T-helper 9 cell (primary cell): ENCODE measurements around the gene LRRN2.

Experiments
- DNase-seq: peaks from one replicate; pipeline ENCODE4 v3.0.0-alpha.2; 2020

Gene LRRN2

DNA sequence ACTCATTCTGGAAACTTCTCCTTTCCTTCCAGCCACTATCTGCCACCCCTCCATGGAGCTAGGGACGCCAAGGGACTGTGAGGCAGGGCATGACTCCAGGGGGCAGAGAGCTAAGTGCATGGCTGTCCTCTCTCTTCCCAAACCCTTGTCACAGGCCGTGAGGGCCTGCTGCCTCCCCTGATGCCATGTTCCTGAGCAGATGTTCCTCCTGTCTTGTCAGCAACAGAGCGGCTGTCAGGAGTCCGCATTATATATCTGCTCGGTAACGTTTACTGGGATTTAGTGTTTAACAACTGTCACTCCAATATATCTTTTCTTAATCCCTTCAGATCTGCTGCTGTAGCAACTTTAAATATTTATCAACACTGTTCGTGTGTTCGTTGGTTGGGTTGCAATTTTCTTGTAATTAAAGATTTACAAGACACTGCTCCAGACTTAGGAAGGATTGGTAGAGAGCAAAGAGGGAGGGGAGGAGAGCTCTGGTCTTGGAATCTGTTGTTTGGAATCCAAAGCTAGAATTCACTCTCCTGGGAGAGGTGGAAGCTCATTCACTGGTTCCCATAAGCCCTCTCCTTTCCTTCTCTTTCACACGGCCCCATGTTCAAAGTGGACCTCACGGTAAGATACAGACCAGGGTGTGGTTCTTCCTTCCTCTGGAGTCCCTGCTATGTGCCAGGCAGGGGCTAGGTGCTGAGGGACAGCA, 93.1 kb downstream of the LRRN2 start:
- DNase-seq: no peak

DNA sequence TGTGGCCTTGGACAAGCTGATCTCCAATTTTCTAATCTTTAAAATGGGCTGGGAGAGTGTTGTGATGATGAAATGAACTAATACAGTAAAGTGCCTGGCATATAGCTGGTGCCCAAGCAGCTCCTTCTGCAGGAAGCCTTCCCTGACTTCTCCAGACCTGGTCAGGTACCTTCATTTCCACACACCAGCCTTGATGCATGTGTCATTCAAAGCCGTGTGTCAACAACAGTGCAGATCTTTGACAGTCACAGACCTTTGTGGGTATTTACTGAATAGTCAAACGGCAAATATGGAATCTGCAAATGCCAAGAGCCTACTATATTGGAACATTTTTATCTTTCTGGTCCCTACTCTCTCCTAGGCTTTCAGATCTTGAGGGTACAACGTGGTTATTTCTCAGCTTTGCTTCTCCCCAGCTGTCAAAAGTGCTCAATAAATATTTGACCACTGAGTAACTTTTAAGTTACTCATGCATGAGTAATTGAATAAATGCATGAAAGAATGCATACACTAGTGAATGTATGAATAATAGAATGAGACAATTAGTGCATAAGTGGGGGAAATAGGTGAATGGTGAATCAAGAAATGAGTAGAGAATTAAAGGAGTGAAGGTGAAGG, 94.0 kb downstream of the LRRN2 start:
- no peak for DNase-seq

DNA sequence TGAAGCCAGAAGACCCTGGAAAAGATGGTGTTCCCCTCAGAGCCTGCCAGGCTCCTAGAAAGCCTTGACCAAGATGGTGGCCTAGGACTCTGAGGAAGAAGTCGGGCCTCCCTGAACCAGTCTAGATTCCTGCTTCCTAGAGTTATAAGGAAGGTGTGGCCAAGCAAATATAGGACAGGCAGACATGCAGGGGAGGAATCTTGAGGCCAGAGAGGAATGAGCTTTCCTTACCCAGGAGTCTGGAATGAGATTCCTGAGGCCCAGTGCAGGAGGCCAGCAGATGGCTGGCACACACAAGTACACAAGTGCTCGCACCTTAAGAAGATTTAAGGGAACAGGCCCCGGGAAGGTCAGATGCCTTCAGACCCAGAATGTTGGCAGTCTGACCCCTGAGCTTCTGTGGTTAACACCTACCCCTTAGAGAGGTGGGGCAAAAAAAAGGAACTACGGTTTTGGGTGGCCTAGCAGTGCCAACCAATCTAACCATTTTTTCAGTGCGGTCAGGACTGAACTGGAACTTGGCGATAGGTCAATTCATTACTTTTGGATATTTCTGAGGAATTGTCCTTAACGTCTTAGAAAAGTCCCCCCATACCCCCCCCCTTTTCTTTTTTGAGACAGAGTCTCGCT, 96.0 kb downstream of the LRRN2 start:
- DNase-seq: no peak

DNA sequence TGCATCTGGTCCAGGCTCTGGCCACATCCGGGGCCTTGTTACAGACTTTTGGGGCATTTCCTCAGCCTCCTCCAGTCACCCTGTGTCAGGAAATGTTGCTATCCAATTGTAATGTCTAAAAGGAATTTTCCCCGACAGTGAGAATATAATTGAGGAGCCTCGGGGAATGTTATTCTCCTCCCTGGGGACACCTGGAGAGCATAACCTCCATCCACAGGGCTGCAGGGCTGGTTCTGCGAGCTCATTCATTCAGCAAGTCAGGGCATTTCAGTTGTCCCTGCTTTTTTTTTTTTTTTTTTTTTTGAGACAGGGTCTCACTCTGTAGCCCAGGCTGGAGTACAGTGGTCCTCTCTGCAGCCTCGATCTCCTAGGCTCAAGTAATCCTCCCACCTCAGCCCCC, 96.7 kb downstream of the LRRN2 start:
- DNase-seq: no peak

DNA sequence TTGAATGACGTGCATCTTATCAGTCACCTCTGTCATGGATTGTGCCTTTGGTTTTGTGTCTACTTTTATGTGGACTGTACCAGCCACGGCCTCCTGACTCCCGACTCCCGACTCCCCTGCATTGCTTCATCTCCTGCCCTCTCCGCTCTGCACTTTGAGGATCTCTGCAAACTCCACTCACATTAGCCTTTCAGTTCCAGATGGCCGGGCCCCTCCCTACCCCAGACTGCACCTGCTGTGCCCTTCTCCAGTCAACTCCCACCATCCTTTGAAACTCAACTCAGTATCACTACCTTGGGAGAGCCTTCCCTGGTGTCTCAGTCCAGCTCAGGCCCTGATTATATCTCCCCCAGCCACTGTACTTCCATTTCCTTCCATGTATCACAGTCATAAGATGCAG, 97.9 kb downstream of the LRRN2 start:
- DNase-seq: no peak

DNA sequence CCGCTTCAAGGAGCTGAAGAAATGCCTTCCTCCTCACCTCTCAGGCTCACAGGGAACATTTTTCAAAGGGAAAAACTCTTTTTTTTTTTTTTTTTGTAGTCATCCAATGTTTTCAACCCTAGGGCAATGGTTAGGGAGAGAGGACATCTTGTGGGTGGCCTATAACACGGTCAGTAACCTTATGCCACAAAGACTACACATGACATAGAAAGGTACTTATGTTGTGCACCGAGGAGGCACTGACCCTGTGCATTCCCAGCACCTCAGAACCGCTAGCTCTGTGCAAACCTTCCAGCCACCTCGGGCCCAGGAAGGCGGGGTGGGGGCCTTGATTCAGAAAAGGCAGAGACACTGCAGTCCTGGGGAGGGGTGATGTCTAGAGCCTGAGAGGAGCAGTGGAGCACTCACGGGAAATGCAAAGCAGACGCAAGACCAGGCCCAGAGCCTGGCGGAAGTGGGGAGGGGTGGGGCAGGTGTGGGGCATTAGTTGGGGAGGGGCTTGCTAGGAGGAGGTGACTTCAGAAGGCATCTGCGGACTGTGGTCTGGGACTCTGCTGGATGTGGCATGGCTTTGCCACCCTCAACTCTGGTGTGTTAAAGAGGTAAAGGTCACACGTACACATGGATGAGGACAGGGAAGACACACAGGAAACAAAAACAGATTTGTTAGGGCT, 100.7 kb downstream of the LRRN2 start:
- DNase-seq: no peak

DNA sequence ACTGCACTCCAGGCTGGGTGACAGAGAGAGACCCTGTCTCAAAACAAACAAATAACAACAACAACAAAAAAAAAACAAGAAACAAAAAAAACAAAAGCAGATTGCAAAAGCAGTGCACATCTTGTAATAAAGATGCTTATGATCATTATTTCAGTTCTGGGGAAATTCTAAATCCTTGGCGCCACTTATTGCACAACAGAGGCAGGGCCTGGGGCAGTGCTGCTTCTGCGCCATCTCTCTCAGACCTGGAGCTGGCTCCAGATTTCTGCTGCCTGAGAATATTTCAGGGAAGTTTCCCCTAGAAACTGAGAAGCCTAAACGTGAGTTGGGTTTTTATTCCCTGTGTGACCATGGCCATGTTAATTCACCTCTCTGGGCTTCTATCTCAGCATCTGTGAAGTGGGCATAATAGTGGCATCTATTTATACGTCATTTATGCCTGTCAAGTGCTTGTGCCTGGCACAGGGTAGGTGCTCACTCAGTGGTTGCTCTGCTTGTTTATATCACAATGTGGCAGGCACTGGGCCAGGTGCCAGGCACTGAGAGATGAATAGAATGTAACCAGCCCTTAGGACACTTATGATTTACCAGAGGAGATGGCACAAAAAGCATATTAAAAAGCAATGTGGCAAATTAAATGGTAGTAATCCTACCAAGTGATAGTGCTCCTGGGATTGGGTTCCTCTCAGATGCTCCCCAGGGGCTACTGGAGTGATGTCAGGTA, 101.5 kb downstream of the LRRN2 start:
- no peak for DNase-seq

DNA sequence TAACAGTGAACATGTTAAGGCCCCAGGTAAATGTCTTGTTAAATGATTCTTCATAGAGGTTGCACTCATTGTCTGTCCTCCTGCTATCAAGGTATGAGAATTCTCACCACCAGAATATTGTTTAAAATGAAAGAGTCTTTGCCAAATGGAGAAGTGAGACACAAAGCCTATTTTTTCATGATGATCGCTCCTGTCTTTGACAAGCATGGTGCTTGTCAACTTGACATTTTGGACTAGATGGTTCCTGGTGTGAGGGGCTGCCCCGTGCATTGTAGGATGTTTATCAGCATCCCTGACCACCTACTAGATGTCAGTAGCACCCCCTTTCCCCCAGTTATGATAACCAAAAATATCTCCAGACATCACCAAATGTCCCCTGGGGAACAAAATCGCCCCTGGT, 103.8 kb downstream of the LRRN2 start:
- no peak for DNase-seq

DNA sequence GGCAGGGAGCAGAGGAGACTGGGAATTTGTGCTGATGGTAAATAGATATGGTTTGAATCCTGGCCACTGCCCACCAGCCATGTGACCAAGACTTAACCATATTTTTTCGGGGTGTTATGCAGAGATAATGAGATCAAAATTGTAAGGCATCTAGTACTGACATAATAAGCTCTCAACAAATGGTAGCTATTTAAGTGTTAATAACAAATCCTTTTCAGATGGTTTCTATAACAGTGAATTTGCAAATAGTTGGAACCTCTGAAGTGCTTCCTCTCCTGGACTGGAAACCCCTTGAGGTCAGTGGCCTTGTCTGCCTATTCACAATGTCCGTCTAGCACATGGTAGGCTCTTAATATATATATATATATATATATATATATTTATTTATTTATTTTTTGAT, 104.7 kb downstream of the LRRN2 start:
- DNase-seq: no peak

DNA sequence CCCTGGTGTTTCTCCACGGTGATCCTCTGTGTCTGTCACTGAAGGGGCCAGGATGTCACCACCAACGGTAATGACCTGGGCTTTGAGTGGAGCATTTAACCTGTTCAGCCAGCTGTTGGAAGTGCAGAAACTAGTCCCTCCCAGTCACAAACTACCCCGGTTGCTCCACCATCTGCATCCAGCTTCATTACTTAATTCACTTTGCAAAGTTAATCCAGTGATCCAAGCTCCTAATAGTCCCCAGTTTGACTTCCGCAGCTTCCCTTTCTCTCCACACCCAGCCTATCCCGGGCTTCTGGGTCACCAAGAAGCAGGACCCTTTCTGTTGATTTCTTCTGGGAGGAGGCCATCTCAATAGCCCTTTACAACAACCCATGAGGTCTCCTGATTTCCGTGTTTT, 105.9 kb downstream of the LRRN2 start:
- DNase-seq: no peak

DNA sequence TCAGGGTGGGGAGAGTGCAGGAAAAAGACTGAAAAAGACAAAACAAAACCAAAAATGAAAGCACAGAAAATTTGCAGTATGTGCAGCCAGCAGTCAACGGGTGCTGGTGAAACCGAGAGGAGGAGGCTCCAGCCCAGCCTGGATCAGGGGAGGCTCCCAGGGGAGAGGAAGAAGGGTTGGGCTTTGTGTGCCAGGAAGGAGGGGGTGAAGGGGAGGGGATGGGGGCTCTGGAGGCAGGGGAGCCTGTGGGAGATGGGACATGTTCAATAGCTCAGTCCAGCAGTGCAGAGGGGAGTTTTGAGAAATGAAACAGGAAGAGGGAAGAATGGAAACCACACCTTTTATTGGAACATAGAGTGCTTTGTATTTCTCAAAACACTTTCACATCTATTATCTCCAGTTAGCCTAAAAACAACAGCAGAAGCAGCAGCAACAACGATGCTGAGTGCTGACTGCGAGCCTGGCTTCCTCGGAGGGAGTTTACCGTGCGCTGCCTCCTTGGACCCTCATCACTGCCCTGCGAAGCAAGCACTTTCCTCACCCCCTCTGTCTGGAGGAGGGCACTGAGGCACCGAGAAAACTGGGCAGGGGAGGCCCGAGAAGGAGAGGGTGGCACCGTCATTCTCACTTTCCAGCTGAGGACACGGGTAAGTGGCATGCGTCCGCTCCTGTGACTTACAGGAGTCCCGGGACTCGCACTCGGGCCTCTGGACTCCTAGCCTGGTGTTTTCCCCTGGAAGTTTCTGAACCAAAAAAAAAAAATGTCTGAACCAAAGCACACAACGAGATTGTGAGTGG, 106.5 kb downstream of the LRRN2 start:
- DNase-seq: no peak

DNA sequence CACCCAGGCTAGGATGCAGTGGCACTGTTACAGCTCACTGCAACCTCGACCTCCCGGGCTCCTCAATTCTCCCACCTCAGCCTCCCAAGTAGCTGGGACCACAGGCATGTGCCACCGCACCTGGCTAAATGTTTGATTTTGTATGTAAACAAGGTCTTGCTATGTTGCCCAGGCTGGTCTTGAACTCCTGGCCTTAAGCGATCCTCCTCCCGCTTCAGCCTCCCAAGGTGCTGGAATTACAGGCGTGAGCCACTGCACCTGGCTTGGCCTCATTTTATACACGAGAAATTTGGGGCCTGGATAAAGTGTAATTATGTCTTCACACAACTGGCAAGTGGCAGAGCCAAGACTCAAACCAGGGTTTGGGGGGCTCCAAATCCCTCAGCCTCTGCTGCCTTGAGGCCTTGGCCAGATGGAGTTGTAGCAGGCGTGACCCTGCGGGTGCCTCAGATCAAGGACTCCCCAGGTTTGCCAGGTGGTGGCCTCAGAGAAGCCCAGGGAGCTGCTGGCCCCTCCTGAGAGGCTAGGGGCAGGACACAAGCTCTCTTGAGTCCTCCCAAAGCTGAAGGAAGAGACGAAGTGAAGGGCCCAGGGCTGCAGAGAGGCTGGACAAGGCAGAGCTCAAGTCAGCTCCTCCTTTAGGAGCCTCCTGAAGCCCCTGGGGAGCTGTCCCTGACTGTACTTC, 107.6 kb downstream of the LRRN2 start:
- no peak for DNase-seq

DNA sequence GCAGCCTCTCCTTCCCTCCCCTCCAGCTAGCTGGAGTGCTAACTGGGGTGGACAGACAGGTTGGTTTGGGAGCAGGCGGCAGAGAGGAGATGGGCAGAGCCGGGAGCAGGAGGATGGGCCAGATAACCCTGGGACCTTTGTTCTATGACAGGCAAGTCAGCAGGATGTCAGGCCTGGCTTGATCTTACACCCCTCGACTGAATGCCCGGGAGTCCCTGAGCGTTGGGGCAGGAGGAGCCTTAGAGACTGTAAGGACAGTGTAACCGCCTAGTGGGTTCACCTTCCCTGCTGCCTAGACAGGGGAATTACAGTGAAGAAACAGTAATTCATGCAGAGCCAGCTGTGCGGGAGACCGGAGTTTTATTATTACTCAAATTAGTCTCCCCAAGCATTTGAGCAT, 109.1 kb downstream of the LRRN2 start:
- no peak for DNase-seq

DNA sequence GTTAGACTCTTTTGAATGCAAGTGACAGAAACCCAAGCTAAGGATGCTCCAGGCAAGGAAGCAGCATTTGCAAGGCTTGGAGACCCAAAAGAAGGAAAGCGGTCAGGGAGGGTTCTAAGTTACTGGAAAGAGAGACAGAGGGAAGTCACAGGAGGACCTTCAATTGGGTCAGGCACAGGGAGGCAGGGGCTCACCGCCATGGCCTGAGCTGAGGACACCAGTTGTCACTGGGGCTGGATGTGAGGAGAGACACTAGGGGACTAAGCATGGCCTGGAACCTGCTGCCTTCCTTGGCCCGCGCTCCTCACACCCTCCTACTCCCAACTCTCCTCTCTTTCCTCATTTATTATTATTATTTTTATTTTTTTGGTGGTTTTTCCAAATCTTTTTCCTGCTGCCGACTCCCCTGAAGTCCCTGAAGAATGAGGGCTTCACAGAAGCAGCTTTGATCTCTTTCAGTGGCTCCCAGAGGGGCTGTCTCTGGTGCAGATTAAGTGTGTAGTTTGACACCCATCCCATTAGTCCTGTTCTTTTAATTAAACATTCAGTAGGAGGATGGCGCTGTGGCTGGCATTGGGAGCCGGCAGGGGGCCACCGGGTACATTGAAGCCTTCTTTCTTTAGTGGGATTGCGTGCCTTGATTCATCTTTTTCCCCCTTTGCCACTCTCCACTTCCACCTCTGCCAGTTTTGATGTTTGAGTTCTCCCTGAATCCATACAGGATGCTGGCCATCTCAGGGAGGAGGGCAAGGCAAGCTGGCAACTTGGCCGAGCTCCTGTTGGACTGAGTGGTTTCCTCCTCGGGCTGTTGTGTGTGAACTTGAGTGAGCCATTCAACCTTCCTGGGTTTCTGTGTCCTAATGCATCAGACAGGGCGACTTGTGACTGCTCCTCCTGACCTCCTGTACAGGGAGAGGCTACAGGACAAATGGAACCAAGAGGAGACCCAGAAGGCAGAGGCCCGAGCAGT, 110.0 kb downstream of the LRRN2 start:
- no peak for DNase-seq

DNA sequence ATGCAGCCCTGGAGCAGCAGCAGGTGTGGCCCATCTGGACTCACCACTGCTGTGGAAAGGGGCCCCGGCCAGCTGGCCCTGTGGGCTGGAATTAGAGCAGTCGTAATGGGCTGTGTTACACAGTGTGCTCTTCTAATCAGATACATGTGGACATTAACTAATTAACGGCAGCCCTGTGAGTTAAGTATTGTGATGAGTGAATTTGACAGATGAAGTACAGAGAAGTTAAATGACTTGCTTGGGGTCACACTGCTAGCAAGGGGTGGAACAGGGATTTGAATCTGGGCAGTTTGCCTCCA, 110.7 kb downstream of the LRRN2 start:
- DNase-seq: no peak

DNA sequence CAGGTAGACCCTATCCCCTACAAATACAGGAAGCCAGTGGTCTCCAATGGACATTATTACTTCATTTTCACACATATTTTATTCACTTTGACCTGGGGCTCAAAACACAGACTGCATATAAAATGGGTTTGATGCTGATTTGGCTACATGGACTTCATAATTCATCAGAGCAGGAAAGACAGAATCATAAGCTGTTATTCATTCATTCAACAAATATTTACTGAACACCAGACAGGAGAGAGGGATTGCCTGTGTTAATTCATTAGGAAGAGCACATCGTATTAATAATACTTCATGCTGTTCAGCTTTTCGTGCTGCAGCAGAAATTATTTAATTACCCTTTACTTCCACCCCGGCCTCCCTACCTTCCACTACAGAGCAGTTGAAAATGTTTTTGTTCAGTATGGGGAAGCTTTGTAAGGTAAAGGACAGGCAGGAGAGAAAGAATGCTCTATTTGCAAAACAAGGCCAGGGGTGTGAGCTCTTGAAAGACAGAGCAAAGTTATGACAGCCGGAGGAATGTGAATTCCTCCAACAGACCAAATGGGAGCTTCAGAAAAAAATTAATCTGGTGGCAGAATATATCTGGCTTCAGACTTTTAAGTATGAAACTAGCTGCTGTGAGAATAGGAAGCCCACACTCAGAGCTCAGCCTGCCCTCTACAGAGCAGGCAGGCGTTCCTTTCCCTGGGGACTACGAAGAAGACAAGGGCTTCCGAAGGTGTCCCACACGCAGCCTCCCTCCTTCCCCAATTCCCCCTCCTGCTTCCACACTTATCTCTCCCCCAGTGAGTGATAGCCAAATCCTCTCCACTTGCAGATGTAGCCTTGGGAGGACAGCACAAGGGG, 111.3 kb downstream of the LRRN2 start:
- DNase-seq: no peak

DNA sequence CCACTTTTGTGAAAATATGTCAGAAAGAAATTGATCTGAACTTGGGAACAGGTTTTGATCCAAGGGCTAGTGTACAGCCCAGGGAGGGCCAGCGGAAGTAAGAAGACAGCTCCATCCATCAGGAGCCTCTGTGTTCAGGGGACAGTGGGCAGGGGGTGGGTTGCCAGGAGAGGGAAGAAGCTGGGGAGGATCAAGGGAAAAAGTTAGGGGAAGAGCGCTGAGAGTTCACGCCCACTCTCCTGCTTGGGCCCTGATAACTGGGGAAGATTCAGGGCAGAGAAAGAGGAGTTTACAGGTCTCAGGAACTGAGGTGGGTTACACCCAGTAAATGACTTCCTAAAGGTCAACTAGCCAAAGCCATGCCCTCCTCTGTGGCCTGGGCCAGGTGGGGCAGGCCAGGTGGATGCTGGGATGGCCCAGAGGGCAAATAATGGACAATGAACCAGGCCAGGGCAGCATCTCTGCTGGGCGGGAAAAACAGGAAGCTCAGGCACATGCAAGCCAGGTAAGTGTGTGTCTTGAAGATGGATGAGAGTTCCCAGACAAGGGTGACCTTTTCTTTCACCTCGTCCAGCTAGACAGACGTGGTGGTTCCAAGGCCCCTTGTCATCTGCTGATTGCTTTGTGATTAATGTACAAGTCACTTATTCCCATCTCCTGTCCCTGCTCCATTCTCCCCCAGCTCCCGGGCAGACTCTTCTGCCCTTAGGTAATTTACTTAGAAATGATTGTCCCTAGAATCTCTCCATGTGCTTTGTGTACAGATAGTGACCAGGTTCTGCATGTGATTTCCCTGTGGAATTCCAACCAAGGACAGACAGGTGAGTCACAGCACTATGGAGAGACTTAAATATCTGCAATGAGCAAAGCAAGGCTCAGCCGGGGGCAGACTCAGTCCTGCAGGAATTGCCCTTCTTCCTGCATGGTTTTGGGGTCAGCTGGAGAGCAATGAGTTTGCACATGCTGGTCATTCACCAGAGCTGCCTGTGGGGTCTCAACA, 112.3 kb downstream of the LRRN2 start:
- no peak for DNase-seq

DNA sequence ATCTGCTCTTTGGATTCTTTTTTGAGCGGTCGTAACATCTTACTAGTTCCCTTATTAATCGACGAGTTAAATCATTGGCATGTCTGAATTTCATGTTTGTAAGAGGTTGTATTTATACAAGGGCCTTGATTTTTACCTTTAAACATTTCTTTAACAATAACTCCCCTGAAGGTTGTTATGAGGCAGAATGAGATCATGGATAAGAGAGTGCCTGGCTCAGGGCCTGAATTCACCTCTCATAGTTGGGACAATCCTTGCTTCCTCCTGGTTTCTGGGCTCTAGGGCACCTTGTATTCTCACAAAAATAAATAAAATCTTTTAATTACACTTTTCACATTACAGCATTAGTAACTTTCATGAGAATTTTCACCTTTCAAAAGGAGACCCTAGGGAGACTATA, 113.9 kb downstream of the LRRN2 start:
- no peak for DNase-seq
